Measurements from ENCODE around the gene SIGLEC9. TPM values are rescaled to one million over a fixed set of nuclear protein-coding genes. Genes with fewer than 3 reads are reported as not detected.

Gene SIGLEC9
- total and polyA plus RNA-seq, 2 of the 8 experiments (the other 6 are each of a cell fraction or from before 2014, with no cell fraction given), result not detected

GRCh38 chr19:51114087-51114729, 10.5 kb upstream of the SIGLEC9 start (continued):
- TF ChIP-seq RAD21 (IDR thresholded peaks at IDR 0.05 in 1 of 2, conservative IDR thresholded peaks at IDR 0.05 in 1 of 2; ENCODE audit: low read depth in 2 of 2, low read length in 2 of 2), result no peak
- TF ChIP-seq ATF2 (IDR thresholded peaks at IDR 0.05; ENCODE audit: low read length), result no peak
- no peak for TF ChIP-seq RFX5 (IDR thresholded peaks at IDR 0.05; ENCODE audit: borderline replicate concordance, low read depth, low read length)

Data from H1 (cell line).